ENCODE results near the gene MEF2C.
"Not testable (repeated sequence)": the region's sequence is repeated elsewhere in the genome, so short reads cannot be mapped to it uniquely, and the experiment has no call there.

Gene MEF2C

DNA sequence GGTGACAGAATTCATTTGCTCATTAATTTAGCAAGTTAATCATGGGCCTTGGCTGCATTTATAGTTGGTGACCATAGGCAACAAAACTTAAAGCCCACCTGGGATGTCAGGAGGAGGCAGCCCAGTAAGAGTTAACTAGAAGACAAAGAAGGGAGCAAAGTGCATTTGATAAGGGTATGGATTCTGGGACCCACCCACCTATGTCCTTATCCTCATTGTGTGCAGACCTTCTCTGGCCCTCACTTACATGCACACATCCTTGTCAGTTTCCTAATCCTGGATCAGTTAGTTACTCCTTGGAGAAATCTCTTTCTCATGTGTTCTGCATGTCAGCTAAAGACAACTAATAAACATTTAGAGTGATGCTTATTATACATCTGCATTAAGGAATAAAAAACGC lies 24.6 kb downstream of the MEF2C start:
- Mint-ChIP-seq H3K9me3 (peaks cover 9% of the 10 kb centered on the region), H3K4me1 (peaks cover 23% of the 10 kb centered on the region), H3K36me3 (peaks cover 55% of the 10 kb centered on the region), H3K4me3 (no peak overlapping the region), H3K27me3 (no peaks in the 10 kb centered on the region), H3K27ac (peak overlapping the region; percentile 33)
- no peak for ATAC-seq

DNA sequence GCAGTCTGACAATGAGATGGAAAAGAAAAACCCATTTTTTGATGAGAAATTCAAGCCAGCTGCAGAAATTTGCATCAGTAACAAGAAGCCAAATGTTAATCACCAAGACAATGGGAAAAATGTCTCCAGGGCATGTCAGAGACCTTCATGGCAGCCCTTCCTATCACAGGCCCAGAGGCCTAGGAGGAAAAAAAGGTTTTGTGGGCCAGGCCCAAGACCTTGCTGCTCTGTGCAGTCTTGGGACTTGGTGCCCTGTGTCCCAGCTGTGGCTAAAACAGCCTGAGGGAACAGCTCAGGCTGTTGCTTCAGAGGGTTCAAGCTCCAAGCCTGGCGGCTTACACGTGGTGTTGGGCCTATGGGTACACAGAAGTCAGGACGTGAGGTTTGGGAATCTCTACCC lies 26.6 kb downstream of the MEF2C start:
- not testable (repeated sequence) for ATAC-seq, H3K4me3 Mint-ChIP-seq, H3K9me3 Mint-ChIP-seq, H3K27me3 Mint-ChIP-seq
- peaks cover 23% of the 10 kb centered on the region for H3K4me1 Mint-ChIP-seq
- peaks cover 62% of the 10 kb centered on the region for H3K36me3 Mint-ChIP-seq
- peak overlapping the region; percentile 46 for H3K27ac Mint-ChIP-seq

GRCh38 chr5:88854769-88855168 lies 28.2 kb downstream of the MEF2C start:
- peaks cover 9% of the 10 kb centered on the region for H3K9me3 Mint-ChIP-seq
- H3K27me3 Mint-ChIP-seq = no peaks in the 10 kb centered on the region
- H3K4me1 Mint-ChIP-seq = peaks cover 35% of the 10 kb centered on the region
- H3K4me3 Mint-ChIP-seq = no peak overlapping the region
- no peak for ATAC-seq
- peak overlapping the region; percentile 72 for H3K27ac Mint-ChIP-seq
- peaks cover 74% of the 10 kb centered on the region for H3K36me3 Mint-ChIP-seq

GRCh38 chr5:88847420-88847819 lies 35.6 kb downstream of the MEF2C start:
- Mint-ChIP-seq H3K9me3 (no peaks in the 10 kb centered on the region), H3K4me3 (no peak overlapping the region), H3K36me3 (peaks cover 12% of the 10 kb centered on the region), H3K27me3 (no peaks in the 10 kb centered on the region), H3K27ac (peak overlapping the region; percentile 55), H3K4me1 (peaks cover 31% of the 10 kb centered on the region)
- no peak for ATAC-seq

- ATAC-seq = no peak
- Mint-ChIP-seq H3K27ac (peak overlapping the region; percentile 55), H3K27me3 (no peaks in the 10 kb centered on the region), H3K9me3 (no peaks in the 10 kb centered on the region), H3K4me3 (no peak overlapping the region), H3K4me1 (peaks cover 31% of the 10 kb centered on the region), H3K36me3 (peaks cover 12% of the 10 kb centered on the region)
Observed at GRCh38 chr5:88846434-88846833, 36.5 kb downstream of the MEF2C start.

GRCh38 chr5:88845081-88845697 lies 37.8 kb downstream of the MEF2C start:
- H3K9me3 Mint-ChIP-seq = no peaks in the 10 kb centered on the region
- peak overlapping the region; percentile 79 for H3K27ac Mint-ChIP-seq
- peak overlapping the region; percentile 12 for H3K4me3 Mint-ChIP-seq
- ATAC-seq = peak; percentile 91
- peaks cover 10% of the 10 kb centered on the region for H3K36me3 Mint-ChIP-seq
- H3K27me3 Mint-ChIP-seq = no peaks in the 10 kb centered on the region
- H3K4me1 Mint-ChIP-seq = peaks cover 34% of the 10 kb centered on the region

DNA sequence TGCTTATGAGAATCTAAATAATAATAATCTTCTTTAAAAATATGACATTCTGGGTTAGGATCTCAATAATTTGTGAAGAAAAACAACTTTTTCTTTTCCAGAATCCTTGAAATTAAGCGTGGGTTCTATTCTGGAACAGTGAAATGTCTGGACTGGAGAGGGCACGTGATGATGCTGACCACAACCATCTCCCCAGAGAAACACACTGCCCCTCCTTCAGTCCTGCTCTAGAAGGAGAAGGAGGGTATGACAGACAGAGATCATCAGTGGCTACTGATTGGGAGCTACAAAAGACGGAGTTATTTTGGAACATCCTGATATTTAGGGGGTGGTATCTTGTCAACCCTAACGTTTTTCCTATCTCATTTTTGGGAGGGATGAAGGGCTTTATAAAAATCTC lies 40.2 kb downstream of the MEF2C start:
- H3K9me3 Mint-ChIP-seq = no peaks in the 10 kb centered on the region
- H3K36me3 Mint-ChIP-seq = peaks cover 22% of the 10 kb centered on the region
- H3K27ac Mint-ChIP-seq = peak overlapping the region; percentile 10
- no peak for ATAC-seq
- H3K27me3 Mint-ChIP-seq = no peaks in the 10 kb centered on the region
- H3K4me3 Mint-ChIP-seq = no peak overlapping the region
- H3K4me1 Mint-ChIP-seq = peaks cover 52% of the 10 kb centered on the region

GRCh38 chr5:88841212-88841611 lies 41.8 kb downstream of the MEF2C start:
- Mint-ChIP-seq H3K9me3 (no peaks in the 10 kb centered on the region), H3K36me3 (peaks cover 25% of the 10 kb centered on the region), H3K27ac (peak overlapping the region; percentile 70), H3K27me3 (no peaks in the 10 kb centered on the region), H3K4me3 (no peak overlapping the region), H3K4me1 (peaks cover 48% of the 10 kb centered on the region)
- ATAC-seq = no peak

DNA sequence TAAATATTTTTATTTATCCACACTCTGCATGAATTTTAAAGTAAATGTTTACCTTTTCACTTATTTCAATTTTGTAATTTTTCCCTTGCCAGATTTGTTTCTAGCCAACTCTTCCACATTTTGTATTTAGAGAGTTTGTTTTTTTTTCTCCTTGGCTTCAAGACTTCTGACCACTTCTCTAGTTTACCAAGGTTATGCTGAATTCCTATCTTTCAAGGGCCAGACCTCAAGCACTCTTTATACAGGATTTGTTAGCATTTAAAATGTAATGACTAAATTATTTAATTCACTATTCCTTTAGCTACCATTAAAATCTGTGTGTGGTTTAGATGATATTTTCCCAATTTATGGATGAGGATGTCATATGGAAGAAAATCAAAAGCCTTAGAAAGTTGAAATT lies 42.5 kb downstream of the MEF2C start:
- Mint-ChIP-seq H3K27me3 (no peaks in the 10 kb centered on the region), H3K4me3 (no peak overlapping the region), H3K27ac (peak overlapping the region; percentile 70), H3K36me3 (peaks cover 27% of the 10 kb centered on the region), H3K9me3 (no peaks in the 10 kb centered on the region), H3K4me1 (peaks cover 47% of the 10 kb centered on the region)
- no peak for ATAC-seq

DNA sequence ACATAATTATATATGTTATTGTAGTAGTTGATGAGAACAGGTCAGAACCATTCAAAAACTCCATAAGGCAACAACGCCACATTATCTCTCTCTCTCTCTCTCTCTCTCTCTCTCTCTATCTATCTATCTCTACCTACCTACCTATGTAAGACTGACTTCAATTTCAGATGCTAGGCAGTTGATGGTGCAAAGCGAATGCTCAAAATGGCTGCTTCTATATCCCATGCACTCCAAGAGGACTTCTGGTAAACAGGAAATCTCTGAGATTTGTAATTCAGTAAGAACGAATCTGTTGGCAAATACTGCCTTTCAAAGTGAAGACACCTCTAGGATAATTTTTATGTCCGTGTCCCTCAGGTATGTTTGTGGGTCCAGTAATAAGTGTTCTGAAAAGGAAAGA lies 43.7 kb downstream of the MEF2C start:
- H3K27me3 Mint-ChIP-seq = no peaks in the 10 kb centered on the region
- ATAC-seq = no peak
- H3K4me1 Mint-ChIP-seq = peaks cover 52% of the 10 kb centered on the region
- no peaks in the 10 kb centered on the region for H3K9me3 Mint-ChIP-seq
- no peak overlapping the region for H3K4me3 Mint-ChIP-seq
- peaks cover 27% of the 10 kb centered on the region for H3K36me3 Mint-ChIP-seq
- peak overlapping the region; percentile 66 for H3K27ac Mint-ChIP-seq

DNA sequence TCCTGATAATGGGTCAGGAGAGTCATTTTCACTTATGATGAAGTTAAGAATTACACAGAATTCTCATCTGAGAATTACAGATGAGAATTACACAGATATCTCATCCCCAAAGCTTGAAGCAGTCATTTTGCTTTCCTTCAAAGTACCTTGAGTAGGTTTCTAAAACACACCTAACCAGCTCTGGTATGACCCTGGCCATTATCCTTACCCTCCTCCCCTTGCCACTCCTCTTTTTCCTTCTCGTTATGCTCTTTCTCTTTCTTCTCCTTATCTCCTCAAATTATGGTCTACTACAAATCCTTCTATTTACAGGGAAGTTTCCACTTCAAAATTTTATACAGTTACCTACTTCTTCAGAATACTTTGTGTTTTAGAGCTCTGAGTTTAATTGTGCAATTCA lies 44.5 kb downstream of the MEF2C start:
- Mint-ChIP-seq H3K27ac (peak overlapping the region; percentile 66), H3K36me3 (peaks cover 27% of the 10 kb centered on the region), H3K4me3 (no peak overlapping the region), H3K27me3 (no peaks in the 10 kb centered on the region), H3K9me3 (no peaks in the 10 kb centered on the region), H3K4me1 (peaks cover 59% of the 10 kb centered on the region)
- ATAC-seq = no peak

DNA sequence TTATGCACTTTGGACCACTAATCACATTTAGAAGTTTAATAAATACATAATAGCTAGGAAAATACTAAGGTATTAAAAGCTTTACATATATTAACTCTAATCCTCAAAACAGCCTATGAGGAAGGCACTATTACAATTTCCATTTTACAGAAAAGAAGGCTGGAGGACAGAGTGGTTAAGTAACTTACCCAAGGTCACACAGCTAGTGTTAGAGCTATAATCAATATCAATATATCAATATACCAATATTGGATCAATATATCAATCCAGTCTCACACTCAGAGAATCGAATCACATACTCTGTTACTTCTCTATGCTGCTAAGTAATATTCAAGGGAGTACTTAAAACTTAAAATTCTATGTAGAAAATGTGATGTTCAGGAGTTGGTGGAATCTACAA lies 45.2 kb downstream of the MEF2C start:
- Mint-ChIP-seq H3K36me3 (peaks cover 27% of the 10 kb centered on the region), H3K9me3 (no peaks in the 10 kb centered on the region), H3K27ac (no peak overlapping the region), H3K4me3 (no peak overlapping the region), H3K27me3 (no peaks in the 10 kb centered on the region), H3K4me1 (peaks cover 63% of the 10 kb centered on the region)
- no peak for ATAC-seq

DNA sequence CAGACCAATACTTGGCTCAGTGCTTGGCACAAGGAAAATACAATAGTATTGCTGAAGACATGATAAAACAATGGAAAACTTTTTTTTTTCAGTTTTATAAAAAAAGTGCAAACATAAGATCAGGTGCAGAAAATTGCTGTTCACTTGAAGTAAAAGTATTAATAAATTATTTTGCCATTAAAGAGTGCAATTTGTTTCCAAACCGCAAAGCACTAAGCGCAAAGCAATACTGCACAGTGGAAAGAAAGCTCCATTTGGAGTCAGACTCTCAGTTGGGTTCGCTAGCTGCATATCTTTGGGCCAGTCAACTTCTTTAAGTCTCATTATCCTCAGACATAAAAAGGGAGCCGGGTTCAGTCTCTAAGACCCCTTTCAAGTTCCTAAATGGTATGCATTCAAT lies 45.8 kb downstream of the MEF2C start:
- H3K4me3 Mint-ChIP-seq = no peak overlapping the region
- H3K27ac Mint-ChIP-seq = peak overlapping the region; percentile 82
- no peaks in the 10 kb centered on the region for H3K9me3 Mint-ChIP-seq
- no peaks in the 10 kb centered on the region for H3K27me3 Mint-ChIP-seq
- no peak for ATAC-seq
- H3K4me1 Mint-ChIP-seq = peaks cover 67% of the 10 kb centered on the region
- H3K36me3 Mint-ChIP-seq = peaks cover 27% of the 10 kb centered on the region

DNA sequence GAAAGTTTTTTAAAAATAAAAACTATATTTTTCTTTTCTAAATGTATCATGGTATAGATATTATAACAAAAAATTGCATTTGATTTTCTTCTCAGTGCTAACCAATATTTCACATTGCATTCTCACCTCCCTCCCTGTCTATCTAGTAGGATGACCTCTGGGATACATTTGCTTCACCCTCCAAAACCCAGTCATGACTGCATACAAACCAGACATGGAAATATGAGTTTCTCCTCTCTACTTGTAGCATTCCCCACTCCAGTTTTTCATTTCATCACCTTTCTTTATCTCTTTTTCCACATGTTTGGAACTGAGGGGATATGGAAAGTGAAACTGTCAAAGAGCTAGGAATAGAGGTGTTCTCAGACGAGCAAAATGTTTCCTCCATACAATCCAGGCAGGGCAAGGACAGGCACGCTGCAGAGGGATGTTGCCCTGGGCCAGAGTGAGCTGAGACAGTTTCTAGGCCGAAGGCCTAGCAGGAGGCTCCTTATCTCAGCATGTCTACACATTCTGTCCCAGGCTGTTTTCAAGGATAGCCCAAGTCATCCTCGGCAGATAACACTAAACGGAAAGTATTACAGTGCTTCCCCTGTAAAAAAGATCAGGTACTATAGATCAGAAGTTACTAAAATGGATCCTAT lies 46.7 kb downstream of the MEF2C start:
- peak overlapping the region; percentile 82 for H3K27ac Mint-ChIP-seq
- H3K4me1 Mint-ChIP-seq = peaks cover 75% of the 10 kb centered on the region

DNA sequence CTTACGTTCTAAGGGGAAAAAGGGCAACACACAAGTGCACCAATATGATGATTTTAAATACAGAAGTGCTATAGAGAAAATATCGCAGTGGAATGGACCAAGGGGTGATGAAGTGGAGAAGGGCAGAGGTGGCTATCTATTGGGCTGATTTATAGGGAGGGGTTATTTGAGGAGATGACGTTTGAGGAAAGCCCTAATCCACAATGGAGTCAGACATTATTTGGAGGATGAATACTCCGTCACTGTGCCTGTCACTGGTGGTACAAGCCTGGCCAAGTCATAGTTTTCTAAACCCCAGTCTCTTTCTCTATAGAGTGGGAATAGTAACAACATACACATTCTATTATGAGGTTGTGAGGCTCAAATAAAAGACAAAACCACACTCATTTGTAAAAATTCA lies 48.5 kb downstream of the MEF2C start:
- peak; percentile 9 for ATAC-seq
- Mint-ChIP-seq H3K27me3 (no peaks in the 10 kb centered on the region), H3K27ac (peak overlapping the region; percentile 70)

More for the DNA sequence above, 46.7 kb downstream of the MEF2C start:
- Mint-ChIP-seq H3K36me3 (peaks cover 32% of the 10 kb centered on the region), H3K9me3 (no peaks in the 10 kb centered on the region), H3K4me3 (peak overlapping the region; percentile 66), H3K27me3 (no peaks in the 10 kb centered on the region)
- no peak for ATAC-seq

DNA sequence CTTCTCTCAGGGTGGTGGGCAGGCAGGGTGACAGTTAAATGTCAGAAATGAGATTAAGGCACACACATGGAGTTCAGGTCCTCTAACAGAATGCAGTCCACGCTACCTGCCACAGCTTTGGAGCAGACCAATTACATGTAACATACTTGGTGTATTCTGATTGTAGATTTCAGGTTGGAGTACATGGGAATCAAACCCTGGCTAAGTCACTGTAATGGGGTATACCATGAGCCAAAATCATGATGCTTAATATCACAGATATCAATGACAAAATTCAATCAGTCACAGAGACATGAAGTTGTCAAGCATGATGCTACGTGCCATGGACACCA lies 48.9 kb downstream of the MEF2C start:
- peak overlapping the region; percentile 70 for H3K27ac Mint-ChIP-seq
- no peaks in the 10 kb centered on the region for H3K27me3 Mint-ChIP-seq
- no peaks in the 10 kb centered on the region for H3K9me3 Mint-ChIP-seq
- ATAC-seq = peak; percentile 24
- H3K4me3 Mint-ChIP-seq = peak overlapping the region; percentile 10
- H3K36me3 Mint-ChIP-seq = peaks cover 18% of the 10 kb centered on the region
- H3K4me1 Mint-ChIP-seq = peaks cover 72% of the 10 kb centered on the region

More for the DNA sequence above, 48.5 kb downstream of the MEF2C start:
- no peaks in the 10 kb centered on the region for H3K9me3 Mint-ChIP-seq
- H3K4me1 Mint-ChIP-seq = peaks cover 72% of the 10 kb centered on the region
- H3K36me3 Mint-ChIP-seq = peaks cover 22% of the 10 kb centered on the region
- peak overlapping the region; percentile 10 for H3K4me3 Mint-ChIP-seq

Data from stimulated activated memory B cell treated with anti-CD40 and anti-IgM and Interleukin-4, amounts not matched to agents 10 μg/mL and 1 μg/mL and 100 μg/mL, for 72 hours (primary cell).